Embryonic facial prominence (tissue), 1 donor: ENCODE measurements around the gene SCAF8.
"Not testable (repeated sequence)": the region's sequence is repeated elsewhere in the genome, so short reads cannot be mapped to it uniquely, and the experiment has no call there.

Source experiments
- DNase-seq: peaks from one replicate; pipeline ENCODE4 v3.0.0-alpha.2; 2016; ENCODE audit errors: extremely low spot score

Gene SCAF8

DNA sequence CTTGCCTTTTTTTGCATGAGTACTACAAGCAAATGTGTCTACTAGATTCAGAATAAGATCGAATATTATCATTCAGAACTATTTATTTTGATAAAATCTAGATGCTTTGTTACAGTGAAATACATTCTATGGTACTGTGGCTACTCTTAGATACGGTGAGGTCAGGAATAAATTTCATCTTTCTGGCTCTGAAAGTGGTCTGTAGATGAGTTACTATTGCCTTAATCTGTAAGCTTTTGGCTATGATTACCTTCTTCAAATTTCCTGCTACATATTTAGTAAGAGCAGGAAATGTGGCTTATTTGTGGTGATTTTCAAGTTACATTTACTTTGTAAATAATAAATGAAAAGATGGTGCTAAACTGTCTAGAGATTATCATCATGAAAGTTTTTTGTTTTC is 50.0 kb downstream of the SCAF8 start:
- no peak for DNase-seq

- no peak for DNase-seq
These were observed 51.9 kb downstream of the SCAF8 start for GRCh38 chr6:154785075-154785474.

- no peak for DNase-seq
These were observed 53.1 kb downstream of the SCAF8 start for GRCh38 chr6:154786144-154786868.

DNA sequence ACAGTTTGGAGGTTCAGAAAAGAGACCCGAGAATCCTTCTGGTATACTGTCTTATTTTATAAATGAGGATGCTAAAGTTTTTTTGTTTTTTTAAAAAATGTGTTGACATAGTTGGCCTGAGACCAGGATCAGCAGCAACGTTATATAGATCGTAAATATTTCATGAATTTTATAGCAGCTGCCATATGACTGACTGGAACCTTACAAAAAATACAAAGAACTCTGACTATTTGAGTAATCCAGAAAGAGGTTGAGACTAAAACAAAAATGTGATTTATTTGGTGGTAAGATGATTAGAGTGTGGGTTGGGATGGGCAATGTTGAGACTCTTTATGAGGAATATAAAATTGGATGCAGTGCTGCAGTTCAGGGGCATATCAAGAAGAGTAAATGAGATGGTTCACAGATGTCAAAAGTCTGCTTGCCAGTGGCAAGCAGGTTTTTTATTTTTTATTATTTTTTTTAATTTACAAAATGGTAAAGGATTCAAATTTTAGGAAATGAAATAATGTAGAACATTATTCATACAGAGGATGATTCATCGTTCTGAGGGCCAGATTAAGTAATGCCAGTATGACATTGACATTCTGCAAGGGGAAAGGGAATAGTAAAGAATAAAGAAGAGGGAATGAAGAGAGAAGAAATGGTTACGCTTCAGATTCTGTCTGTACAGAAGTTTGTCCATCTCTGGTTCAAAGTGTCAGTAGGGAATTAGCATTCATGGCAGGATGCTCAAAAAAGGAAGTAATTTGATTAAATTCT is 58.5 kb downstream of the SCAF8 start:
- no peak for DNase-seq

- DNase-seq: no peak
These were observed 59.1 kb downstream of the SCAF8 start for GRCh38 chr6:154792325-154792724.

- no peak for DNase-seq
These were observed 59.5 kb downstream of the SCAF8 start for GRCh38 chr6:154792761-154793160.

- no peak for DNase-seq
These were observed 63.3 kb downstream of the SCAF8 start for GRCh38 chr6:154796484-154796883.

- no peak for DNase-seq
These were observed 64.6 kb downstream of the SCAF8 start for GRCh38 chr6:154797857-154798256.

DNA sequence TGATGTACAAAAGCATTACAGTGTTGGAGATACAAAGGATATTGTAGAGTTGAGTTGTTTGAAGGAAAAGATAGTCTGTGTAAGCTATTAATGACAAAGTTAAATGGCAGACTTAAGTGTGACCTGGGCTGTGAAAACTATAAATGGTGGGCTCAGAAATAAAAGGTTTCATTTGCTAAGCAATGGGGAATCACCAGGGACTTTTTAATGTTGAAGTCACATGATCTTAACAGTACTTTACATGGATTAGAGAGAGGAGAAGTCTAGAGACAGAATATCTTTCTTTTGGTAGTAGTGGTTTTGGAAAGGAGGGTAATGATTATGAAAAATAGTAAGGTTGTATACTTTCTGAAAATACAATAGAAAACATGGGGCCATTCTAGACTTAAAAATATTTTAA is 67.1 kb downstream of the SCAF8 start:
- DNase-seq: no peak

GRCh38 chr6:154805288-154805911 is 72.2 kb downstream of the SCAF8 start:
- no peak for DNase-seq

DNA sequence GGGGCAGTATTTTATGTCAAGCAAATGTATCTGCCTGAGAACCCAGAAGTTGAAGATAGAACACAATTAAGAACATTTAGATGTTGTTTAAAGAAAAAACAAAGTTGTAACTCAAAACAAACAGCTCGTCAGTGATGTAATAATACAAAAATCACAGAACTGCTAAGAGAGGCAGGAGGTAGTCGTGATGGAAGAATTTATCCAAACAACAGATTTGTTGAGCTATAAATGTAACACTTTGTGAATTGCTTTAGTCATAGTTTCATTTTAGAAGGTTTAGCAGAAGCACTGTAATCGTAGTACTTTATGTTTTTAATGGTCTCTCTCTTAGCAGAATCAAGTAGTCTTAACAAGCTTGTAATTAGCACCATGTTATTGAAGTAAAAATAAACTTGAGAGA is 73.6 kb downstream of the SCAF8 start:
- no peak for DNase-seq

DNA sequence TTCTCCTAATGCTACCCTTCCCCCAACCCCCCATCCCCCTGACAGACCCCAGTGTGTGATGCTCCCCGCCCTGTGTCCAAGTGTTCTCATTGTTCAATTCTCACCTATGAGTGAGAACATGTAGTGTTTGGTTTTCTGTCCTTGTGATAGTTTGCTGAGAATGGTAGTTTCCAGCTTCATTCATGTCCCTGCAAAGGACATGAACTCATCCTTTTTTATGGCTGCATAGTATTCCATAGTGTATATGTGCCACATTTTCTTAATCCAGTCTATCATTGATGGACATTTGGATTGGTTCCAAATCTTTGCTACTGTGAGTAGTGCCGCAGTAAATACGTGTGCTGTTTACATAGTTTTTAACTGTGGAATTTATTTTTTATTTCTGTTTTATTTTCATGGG is 78.4 kb downstream of the SCAF8 start:
- not testable (repeated sequence) for DNase-seq

DNA sequence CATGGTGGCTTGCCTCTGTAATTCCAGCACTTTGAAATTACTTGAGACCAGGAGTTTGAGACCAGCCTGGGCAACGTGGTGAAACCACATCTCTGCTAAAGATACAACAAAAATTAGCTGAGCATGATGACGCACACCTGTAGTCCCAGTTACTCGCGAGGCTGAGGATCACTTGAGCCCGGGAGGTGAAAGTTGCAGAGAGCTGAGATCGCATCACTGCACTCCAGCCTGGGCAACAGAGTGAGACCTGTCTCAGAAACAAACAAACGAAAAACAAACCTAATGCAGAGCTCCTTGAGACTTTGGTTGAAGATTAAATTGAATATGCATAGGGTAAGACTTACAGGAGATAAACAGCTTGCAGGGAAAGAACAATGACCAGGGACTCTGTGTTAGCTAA is 80.8 kb downstream of the SCAF8 start:
- DNase-seq: no peak

DNA sequence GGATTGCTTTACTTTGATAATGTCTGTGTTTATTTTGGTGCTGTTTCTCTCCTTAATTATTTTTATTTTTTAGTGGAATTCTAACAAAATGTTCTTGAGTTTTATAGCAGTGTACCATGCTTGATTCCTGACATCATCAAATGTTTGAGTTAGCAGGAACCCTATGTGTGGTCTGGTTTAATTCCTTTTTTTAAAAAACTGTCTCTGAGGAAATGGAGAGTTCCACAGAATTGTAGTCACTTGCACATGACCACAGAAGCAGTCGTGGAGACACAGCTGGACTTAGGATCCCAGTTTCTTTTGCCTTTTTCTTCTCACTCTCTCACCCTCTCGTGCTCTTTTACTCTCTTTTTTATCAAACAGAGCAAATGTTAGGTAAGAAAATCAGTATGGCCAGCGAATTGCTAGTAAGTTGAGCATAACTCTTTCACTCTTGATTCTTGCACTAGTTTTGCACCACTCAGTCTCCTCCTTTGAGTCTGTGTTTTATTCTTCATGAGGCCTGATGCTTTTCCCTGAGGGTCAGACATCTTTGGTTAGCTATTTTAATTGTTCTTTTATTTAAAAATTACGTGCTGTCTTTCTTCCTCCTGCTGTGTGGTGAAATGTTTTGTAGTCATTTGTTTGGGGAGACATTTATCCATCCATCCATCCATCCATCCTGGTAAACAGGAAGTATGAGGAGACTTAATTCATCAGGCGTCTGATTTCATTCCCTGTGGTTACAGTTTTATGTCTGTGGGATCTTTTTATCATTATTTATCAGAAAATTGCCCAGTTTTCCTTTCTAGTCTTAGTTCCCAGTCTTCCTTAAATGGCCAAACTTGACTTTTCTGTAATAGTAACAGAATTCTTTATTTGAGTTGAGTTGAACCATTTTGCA is 83.0 kb downstream of the SCAF8 start:
- no peak for DNase-seq

- DNase-seq: no peak
These were observed 87.9 kb downstream of the SCAF8 start for GRCh38 chr6:154821099-154821498.

- DNase-seq: no peak
These were observed 88.4 kb downstream of the SCAF8 start for GRCh38 chr6:154821638-154822037.

DNA sequence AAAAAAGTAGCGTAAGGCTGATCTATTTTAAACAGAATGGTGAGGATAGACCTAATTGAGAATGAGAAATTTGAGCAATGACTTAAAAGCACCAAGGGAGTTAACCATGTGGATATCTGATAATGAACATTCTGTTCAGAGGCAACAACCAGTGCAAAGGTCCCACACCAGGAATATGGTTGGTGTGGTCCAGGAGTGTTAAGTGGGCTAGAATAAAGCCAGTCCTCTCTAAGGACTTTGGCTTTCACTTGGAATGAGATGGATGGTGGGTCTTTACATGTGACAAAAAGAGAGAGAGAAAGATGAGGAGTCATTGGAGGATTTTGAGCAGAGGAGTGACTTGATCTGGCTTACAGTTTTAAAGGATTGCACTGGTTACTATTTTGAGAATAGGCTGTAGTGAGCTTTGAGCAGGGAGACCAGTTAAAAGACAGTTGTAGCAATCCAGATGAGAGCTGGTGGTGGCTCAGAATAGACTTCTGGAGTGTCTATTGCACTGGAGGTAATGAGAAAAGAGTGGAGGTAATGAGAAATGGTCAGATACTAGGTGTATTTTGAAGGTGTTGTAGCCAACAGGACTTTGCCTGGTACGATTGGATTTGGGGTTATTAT is 89.8 kb downstream of the SCAF8 start:
- DNase-seq: no peak

DNA sequence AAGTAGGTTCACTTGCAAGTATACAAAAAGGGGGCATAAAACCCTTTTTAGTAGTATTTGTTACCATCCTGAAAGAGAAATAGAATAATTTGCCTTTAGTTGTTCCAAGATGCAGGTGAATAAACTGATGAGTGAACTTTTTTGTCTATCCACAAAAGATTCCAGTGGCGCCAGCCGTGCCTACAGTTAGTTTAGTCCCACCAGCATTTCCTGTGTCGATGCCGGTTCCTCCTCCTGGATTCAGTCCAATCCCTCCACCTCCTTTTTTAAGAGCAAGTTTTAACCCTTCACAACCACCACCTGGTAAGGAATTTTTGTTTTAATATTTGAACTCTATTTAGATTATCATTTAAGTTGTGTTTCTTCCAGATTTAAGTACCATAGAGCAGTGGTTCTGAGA is 90.9 kb downstream of the SCAF8 start:
- no peak for DNase-seq

GRCh38 chr6:154829970-154830369 is 96.8 kb downstream of the SCAF8 start:
- no peak for DNase-seq

DNA sequence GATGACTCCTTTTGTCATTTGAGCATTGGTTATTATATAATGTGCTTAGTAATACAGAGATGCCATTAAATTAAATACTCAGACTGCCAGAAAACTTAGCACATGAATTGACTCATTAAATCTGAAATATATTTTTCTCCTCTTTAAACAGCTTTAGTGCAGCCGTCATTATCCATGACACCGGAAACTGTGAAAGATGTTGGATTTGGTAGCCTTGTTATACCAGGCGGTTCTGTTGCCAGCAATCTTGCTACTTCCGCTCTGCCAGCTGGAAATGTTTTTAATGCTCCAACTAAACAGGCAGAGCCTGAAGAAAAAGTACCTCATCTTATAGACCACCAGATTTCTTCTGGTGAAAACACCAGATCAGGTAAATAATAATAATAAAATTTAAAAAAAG is 97.6 kb downstream of the SCAF8 start:
- DNase-seq: no peak

DNA sequence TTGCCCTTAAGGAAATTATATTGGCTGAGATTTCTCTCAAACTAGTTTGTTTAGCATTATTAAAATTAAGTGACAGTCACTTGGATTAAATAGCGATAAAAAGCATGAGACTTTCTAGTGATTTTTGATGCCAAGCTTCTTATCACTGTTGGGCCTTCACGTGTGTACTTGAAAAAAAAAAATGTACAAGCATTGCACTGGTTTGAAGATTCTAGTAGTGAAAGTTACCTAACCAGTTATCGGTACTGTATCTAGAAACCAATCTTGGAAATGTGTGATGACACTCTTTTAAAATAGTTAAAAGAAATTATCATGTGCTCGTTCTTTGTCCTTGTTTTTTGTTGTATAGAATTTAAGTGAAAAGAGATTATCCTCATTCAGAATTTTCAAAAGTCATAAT is 102.1 kb downstream of the SCAF8 start:
- DNase-seq: no peak

DNA sequence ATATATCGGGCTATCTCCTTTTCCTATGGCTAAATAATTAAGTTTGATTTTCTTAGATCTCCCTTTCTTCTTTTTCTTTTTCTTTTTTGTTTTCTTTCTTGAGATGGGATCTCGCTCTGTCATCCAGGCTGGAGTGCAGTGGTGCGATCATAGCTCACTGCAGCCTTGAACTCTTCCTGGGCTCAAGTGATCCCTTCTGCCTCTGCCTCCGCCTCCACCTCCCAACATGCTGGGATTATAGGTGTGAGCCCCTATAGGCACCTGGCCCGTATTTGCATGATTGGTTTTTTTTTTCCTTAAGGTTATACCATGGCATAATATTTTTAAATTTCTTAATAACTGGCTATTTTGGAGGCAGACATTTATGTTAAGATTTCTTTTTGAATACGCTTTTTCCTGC is 106.3 kb downstream of the SCAF8 start:
- no peak for DNase-seq
